Measurements from ENCODE around the gene GPR39.

The GPR39 gene

DNA sequence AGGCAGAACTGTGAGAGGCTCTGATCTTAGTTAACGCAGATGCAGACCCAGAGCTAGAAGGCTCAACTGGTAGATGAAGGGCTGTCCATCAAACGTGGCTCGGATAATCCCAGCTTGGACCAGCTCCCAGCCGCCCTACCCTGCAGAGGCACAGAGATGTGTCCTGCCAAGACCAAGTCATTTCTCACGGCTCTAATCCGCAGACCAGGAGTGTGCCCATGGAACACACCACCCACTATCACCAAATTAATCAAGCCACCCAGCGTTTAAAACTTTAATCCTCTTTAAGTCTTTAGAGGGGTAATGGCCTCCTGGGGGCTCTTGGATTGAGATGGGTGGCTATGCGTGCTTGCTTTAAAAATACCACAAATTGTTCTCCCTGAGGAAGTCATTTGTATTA, 235.9 kb downstream of the GPR39 start:
- Histone ChIP-seq H3K27ac (ENCODE audit: low read depth, low read length) (no peak overlapping the region), H3K9me3 (ENCODE audit: control insufficient read depth in 5 of 5, low read length in 5 of 5) (no peaks in the 10 kb centered on the region), H3K27me3 (ENCODE audit: control insufficient read depth in 5 of 5, insufficient read depth in 4 of 5, low read length in 5 of 5) (peaks cover 0 to 4% (median 2%) of the 10 kb centered on the region in 5 donors), H3K4me1 (ENCODE audit: control insufficient read depth in 5 of 5, insufficient read depth in 5 of 5, low read length in 5 of 5) (peaks cover 0 to 3% (median 0%) of the 10 kb centered on the region in 5 donors), H3K36me3 (ENCODE audit: control insufficient read depth in 5 of 5, insufficient read depth in 5 of 5, low read length in 5 of 5) (no peaks in the 10 kb centered on the region), H3K9ac (ENCODE audit: low read length in 5 of 5) (no peak overlapping the region), H3K4me3 (ENCODE audit: low read depth in 1 of 5, low read length in 5 of 5) (no peak overlapping the region)

DNA sequence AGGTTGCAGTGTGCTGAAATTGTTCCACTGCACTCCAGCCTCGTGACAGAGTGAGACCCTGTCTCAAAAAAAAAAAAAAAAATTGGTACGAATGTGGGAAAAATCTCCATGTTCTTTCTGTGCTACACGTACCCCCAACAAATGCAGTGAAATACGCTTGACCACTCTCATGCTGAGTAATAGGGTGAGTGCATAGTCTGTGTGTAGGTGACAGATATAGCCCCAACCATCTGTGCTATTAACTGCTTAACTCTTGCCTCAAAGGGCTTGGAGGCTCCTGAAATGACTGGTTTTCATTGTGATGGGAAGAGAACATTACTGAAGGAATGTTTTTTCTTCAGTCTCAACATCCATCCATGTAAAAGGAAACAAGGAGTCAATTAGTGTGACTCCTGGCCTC, 237.7 kb downstream of the GPR39 start:
- Histone ChIP-seq H3K4me1 (ENCODE audit: control insufficient read depth in 5 of 5, insufficient read depth in 5 of 5, low read length in 5 of 5) (peaks cover 0 to 3% (median 0%) of the 10 kb centered on the region in 5 donors), H3K4me3 (ENCODE audit: low read depth in 1 of 5, low read length in 5 of 5) (no peak overlapping the region), H3K27ac (ENCODE audit: low read depth, low read length) (no peak overlapping the region), H3K9me3 (ENCODE audit: control insufficient read depth in 5 of 5, low read length in 5 of 5) (no peaks in the 10 kb centered on the region), H3K9ac (ENCODE audit: low read length in 5 of 5) (no peak overlapping the region), H3K27me3 (ENCODE audit: control insufficient read depth in 5 of 5, insufficient read depth in 4 of 5, low read length in 5 of 5) (peaks cover 0 to 2% (median 0%) of the 10 kb centered on the region in 5 donors), H3K36me3 (ENCODE audit: control insufficient read depth in 5 of 5, insufficient read depth in 5 of 5, low read length in 5 of 5) (no peaks in the 10 kb centered on the region)

DNA sequence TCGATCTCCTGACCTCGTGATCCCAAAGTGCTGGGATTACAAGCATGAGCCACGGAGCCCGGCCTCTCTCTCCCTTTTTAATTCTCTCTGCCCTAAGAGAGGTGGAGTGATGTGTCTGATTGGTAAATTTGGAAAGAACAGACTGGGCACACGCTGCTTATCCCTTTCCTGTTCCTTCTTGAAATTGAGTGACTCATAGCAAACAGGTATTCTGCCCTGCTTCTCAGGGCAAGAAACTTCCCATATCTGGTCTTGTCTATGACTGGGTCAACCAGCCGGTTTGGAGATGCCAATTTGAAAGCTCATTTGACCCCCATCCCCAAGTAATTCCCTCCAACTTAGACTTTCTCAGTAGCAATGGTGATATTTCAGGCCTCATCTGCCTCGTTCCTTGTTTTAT, 238.4 kb downstream of the GPR39 start:
- Histone ChIP-seq H3K27ac (ENCODE audit: low read depth, low read length) (no peak overlapping the region), H3K4me3 (ENCODE audit: low read depth in 1 of 5, low read length in 5 of 5) (no peak overlapping the region), H3K9ac (ENCODE audit: low read length in 5 of 5) (no peak overlapping the region), H3K4me1 (ENCODE audit: control insufficient read depth in 5 of 5, insufficient read depth in 5 of 5, low read length in 5 of 5) (peaks cover 0 to 3% (median 0%) of the 10 kb centered on the region in 5 donors), H3K9me3 (ENCODE audit: control insufficient read depth in 5 of 5, low read length in 5 of 5) (no peaks in the 10 kb centered on the region), H3K36me3 (ENCODE audit: control insufficient read depth in 5 of 5, insufficient read depth in 5 of 5, low read length in 5 of 5) (no peaks in the 10 kb centered on the region), H3K27me3 (ENCODE audit: control insufficient read depth in 5 of 5, insufficient read depth in 4 of 5, low read length in 5 of 5) (peaks cover 0 to 2% (median 0%) of the 10 kb centered on the region in 5 donors)

DNA sequence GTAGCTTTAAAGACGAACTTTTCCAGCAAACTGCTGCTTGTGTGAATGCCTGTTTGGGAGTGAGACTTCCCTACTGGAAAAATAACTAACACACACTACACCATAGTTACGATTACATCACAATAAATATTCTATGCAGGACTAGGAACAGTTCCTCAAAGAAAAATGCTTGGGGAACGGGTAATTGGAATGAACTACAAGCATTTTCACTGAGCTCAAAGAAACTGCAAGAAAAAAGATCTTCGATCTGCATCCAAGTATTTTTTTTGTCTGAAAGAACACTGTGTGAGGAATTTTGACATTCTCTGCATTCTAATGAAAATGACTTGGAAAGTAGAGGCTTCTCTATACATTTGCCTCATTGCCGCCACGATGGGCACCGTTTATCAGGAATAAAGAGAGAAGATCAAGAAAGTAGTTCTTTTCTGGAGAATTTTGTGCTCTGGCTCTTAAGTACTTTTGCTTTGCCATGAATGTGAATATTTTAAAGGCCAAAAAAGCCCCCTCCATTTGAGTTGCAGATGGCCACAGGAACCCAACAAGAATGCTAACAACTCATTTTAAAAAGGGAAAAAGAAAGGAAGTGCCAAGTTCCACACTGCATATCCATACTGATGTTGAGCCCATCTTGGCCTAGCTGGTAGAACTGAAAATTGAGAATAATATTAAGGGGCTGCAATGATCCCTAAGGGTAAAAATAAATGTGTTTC, 239.8 kb downstream of the GPR39 start:
- Histone ChIP-seq H3K27me3 (ENCODE audit: control insufficient read depth in 5 of 5, insufficient read depth in 4 of 5, low read length in 5 of 5) (peaks cover 0 to 3% (median 0%) of the 10 kb centered on the region in 5 donors), H3K27ac (ENCODE audit: low read depth, low read length) (no peak overlapping the region), H3K4me1 (ENCODE audit: control insufficient read depth in 5 of 5, insufficient read depth in 5 of 5, low read length in 5 of 5) (peaks cover 0 to 3% (median 0%) of the 10 kb centered on the region in 5 donors), H3K36me3 (ENCODE audit: control insufficient read depth in 5 of 5, insufficient read depth in 5 of 5, low read length in 5 of 5) (no peaks in the 10 kb centered on the region), H3K9me3 (ENCODE audit: control insufficient read depth in 5 of 5, low read length in 5 of 5) (no peaks in the 10 kb centered on the region), H3K9ac (ENCODE audit: low read length in 5 of 5) (no peak overlapping the region), H3K4me3 (ENCODE audit: low read depth in 1 of 5, low read length in 5 of 5) (no peak overlapping the region)

DNA sequence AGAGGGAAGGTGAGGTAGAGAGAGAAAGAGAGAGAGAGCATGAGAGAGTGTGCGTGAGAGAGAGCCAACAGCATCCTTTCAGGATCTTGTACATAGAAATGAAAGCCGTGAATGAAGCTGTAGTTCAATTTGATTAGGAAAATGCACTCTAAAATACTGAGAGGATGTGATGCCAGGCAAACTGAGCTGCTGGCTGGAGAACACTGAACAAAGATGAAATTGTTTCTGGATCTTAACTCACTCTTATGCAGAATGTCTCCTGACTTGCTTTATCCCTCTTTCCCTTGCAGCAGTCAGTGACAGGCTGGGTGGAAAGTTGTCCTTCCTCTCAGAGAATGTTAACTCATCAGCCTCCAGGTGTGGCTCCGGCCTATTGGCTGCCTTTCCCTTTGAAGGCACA, 242.7 kb downstream of the GPR39 start:
- peaks cover 0 to 3% (median 0%) of the 10 kb centered on the region in 5 donors for H3K4me1 ChIP-seq (ENCODE audit: control insufficient read depth in 5 of 5, insufficient read depth in 5 of 5, low read length in 5 of 5)
- H3K27me3 ChIP-seq (ENCODE audit: control insufficient read depth in 5 of 5, insufficient read depth in 4 of 5, low read length in 5 of 5), result peaks cover 0 to 3% (median 0%) of the 10 kb centered on the region in 5 donors
- no peaks in the 10 kb centered on the region for H3K9me3 ChIP-seq (ENCODE audit: control insufficient read depth in 5 of 5, low read length in 5 of 5)
- no peak overlapping the region for H3K27ac ChIP-seq (ENCODE audit: low read depth, low read length)
- H3K4me3 ChIP-seq (ENCODE audit: low read depth in 1 of 5, low read length in 5 of 5), result no peak overlapping the region
- no peak overlapping the region for H3K9ac ChIP-seq (ENCODE audit: low read length in 5 of 5)
- H3K36me3 ChIP-seq (ENCODE audit: control insufficient read depth in 5 of 5, insufficient read depth in 5 of 5, low read length in 5 of 5), result no peaks in the 10 kb centered on the region

DNA sequence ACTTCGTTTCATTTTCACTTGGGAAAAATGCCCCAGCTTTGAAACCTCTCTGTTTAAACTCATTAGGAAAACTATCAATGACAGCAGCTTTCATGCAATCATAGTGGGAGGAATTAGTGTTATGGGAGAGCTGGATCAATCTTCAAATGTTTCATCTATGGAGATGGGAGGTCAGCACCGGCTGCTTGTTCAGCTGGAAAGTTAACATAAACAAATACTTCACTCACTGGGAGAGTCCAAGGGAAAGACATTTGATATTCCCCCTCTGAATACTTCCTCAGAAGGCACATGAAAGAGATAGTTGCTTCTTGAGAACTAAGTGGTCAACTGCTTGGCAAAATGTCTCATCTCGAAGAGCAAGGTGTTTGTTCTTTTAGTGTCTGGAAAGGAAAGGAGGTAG, 246.1 kb downstream of the GPR39 start:
- Histone ChIP-seq H3K36me3 (ENCODE audit: control insufficient read depth in 5 of 5, insufficient read depth in 5 of 5, low read length in 5 of 5) (no peaks in the 10 kb centered on the region), H3K27ac (ENCODE audit: low read depth, low read length) (no peak overlapping the region), H3K4me1 (ENCODE audit: control insufficient read depth in 5 of 5, insufficient read depth in 5 of 5, low read length in 5 of 5) (no peaks in the 10 kb centered on the region), H3K27me3 (ENCODE audit: control insufficient read depth in 5 of 5, insufficient read depth in 4 of 5, low read length in 5 of 5) (peaks cover 0 to 11% (median 4%) of the 10 kb centered on the region in 5 donors), H3K9ac (ENCODE audit: low read length in 5 of 5) (no peak overlapping the region), H3K4me3 (ENCODE audit: low read depth in 1 of 5, low read length in 5 of 5) (no peak overlapping the region), H3K9me3 (ENCODE audit: control insufficient read depth in 5 of 5, low read length in 5 of 5) (no peaks in the 10 kb centered on the region)

DNA sequence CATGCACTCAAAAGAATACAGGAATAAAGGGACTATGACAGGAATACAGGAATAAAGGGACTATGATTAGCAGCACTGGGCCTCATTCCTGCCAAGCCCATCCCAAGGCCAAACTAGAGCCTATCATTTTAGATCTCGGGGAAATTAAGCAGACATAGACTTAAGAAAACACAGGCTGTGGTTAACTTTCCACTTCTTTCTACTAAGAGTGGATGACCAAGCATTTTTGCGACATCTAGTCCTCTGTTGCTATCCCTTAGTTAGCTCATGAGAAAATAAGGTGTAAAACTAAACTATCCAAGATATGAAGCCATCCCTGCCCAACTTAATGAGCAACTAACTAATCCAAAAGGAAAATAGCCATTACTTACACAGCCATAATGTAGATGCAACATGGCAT, 247.5 kb downstream of the GPR39 start:
- Histone ChIP-seq H3K4me1 (ENCODE audit: control insufficient read depth in 5 of 5, insufficient read depth in 5 of 5, low read length in 5 of 5) (peaks cover 0 to 10% (median 4%) of the 10 kb centered on the region in 5 donors), H3K27ac (ENCODE audit: low read depth, low read length) (no peak overlapping the region), H3K9ac (ENCODE audit: low read length in 5 of 5) (no peak overlapping the region), H3K36me3 (ENCODE audit: control insufficient read depth in 5 of 5, insufficient read depth in 5 of 5, low read length in 5 of 5) (no peaks in the 10 kb centered on the region), H3K9me3 (ENCODE audit: control insufficient read depth in 5 of 5, low read length in 5 of 5) (no peaks in the 10 kb centered on the region), H3K4me3 (ENCODE audit: low read depth in 1 of 5, low read length in 5 of 5) (no peak overlapping the region), H3K27me3 (ENCODE audit: control insufficient read depth in 5 of 5, insufficient read depth in 4 of 5, low read length in 5 of 5) (peaks cover 8 to 25% (median 17%) of the 10 kb centered on the region in 5 donors)

DNA sequence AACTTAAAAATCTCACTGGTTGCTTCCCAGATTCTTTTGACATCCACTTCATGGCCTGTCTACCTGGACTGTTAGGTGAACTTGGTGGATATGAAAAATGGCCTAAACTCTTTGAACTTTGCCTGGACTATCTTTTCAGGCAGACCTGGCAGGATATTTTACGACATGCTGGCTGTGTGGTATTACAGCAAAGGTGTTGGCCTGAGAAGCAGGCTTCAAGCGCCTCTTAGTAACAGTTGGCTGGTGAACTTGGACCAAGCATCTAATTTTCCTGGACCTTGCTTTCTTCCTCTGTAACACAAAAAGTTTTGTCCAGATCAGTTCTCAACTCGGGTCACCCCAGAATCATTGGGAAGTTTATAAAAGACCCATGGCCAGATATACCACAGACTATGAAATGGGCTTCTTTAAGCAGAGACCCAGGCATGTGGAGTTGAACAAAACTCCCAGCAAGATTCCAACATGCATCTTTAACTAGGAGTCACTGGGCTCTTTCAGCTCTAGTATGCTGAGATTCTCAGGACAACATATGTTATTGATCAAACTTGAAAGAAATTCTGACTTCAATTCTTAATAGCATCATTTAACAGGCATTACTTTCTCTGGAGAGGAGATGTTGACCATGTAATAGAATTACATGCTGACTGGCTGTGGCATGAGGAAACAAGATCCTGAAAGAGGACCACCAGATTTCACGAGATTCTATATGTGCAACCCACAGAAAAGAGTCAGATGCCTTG, 249.0 kb downstream of the GPR39 start:
- Histone ChIP-seq H3K4me1 (ENCODE audit: control insufficient read depth in 5 of 5, insufficient read depth in 5 of 5, low read length in 5 of 5) (peaks cover 0 to 24% (median 19%) of the 10 kb centered on the region in 5 donors), H3K9me3 (ENCODE audit: control insufficient read depth in 5 of 5, low read length in 5 of 5) (no peaks in the 10 kb centered on the region), H3K27me3 (ENCODE audit: control insufficient read depth in 5 of 5, insufficient read depth in 4 of 5, low read length in 5 of 5) (peaks cover 21 to 39% (median 28%) of the 10 kb centered on the region in 5 donors), H3K27ac (ENCODE audit: low read depth, low read length) (no peak overlapping the region), H3K36me3 (ENCODE audit: control insufficient read depth in 5 of 5, insufficient read depth in 5 of 5, low read length in 5 of 5) (no peaks in the 10 kb centered on the region), H3K4me3 (ENCODE audit: low read depth in 1 of 5, low read length in 5 of 5) (no peak overlapping the region), H3K9ac (ENCODE audit: low read length in 5 of 5) (no peak overlapping the region)

DNA sequence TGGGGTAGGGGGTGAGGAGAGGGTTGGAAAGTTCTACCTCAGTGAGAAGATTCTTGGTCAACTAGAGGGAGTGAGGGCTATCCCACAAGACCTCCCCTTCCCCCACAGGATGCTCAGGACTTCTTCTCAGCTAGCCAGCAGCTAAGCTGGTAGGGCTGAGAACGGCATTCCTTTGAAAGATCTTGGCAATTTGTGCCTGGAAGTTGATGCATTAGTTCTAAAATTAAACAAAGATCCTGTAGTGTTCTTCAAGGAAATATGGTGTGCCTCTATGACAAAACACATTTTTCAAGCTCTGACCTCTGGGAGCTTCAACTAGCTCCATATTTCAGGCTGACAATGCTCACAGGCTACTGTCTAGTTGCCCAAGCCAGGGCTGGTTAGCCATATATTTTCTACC, 251.1 kb downstream of the GPR39 start:
- Histone ChIP-seq H3K4me1 (ENCODE audit: control insufficient read depth in 5 of 5, insufficient read depth in 5 of 5, low read length in 5 of 5) (peaks cover 0 to 32% (median 27%) of the 10 kb centered on the region in 5 donors), H3K27me3 (ENCODE audit: control insufficient read depth in 5 of 5, insufficient read depth in 4 of 5, low read length in 5 of 5) (peaks cover 28 to 45% (median 34%) of the 10 kb centered on the region in 5 donors), H3K4me3 (ENCODE audit: low read depth in 1 of 5, low read length in 5 of 5) (no peak overlapping the region), H3K9ac (ENCODE audit: low read length in 5 of 5) (no peak overlapping the region), H3K27ac (ENCODE audit: low read depth, low read length) (no peak overlapping the region), H3K9me3 (ENCODE audit: control insufficient read depth in 5 of 5, low read length in 5 of 5) (no peaks in the 10 kb centered on the region), H3K36me3 (ENCODE audit: control insufficient read depth in 5 of 5, insufficient read depth in 5 of 5, low read length in 5 of 5) (no peaks in the 10 kb centered on the region)

DNA sequence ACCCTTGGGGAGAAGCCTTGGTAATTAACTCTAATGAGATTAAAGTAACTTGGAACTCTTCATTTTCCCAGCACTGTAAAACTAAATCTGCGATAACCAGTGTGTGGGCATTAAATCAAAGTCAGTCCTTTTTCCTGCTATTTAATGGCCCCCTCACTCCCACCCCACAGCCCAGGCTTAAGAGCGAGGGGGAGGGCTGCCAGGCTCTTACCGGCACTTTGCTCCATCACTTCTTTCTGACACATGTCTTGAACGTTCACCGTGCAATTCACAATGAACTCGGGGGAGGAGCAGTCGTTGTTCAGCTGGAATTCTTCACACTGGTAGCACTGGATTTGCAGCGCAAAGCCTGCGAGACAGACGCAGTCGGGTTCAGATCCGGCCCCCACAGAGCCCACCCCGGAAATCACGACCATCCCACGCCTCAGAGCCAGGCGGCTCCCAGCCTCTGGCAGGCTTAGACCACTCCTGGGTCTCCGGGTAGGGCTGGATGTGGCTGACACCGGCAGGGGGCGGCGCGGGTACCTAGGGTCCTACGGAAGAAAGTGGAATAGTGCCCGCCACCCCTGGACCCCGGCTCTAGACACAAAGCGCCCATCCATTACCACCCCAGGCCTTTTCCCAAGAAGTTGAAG, 251.7 kb downstream of the GPR39 start:
- H3K27ac ChIP-seq (ENCODE audit: low read depth, low read length), result no peak overlapping the region
- H3K9ac ChIP-seq (ENCODE audit: low read length in 5 of 5), result no peak overlapping the region
- no peak overlapping the region for H3K4me3 ChIP-seq (ENCODE audit: low read depth in 1 of 5, low read length in 5 of 5)

More for the DNA sequence above, 251.7 kb downstream of the GPR39 start:
- Histone ChIP-seq H3K9me3 (ENCODE audit: control insufficient read depth in 5 of 5, low read length in 5 of 5) (no peaks in the 10 kb centered on the region), H3K27me3 (ENCODE audit: control insufficient read depth in 5 of 5, insufficient read depth in 4 of 5, low read length in 5 of 5) (peaks cover 28 to 45% (median 34%) of the 10 kb centered on the region in 5 donors), H3K4me1 (ENCODE audit: control insufficient read depth in 5 of 5, insufficient read depth in 5 of 5, low read length in 5 of 5) (peaks cover 0 to 32% (median 27%) of the 10 kb centered on the region in 5 donors), H3K36me3 (ENCODE audit: control insufficient read depth in 5 of 5, insufficient read depth in 5 of 5, low read length in 5 of 5) (no peaks in the 10 kb centered on the region)

Measured in subcutaneous abdominal adipose tissue (tissue), 5 donors.